ENCODE results near the gene VTCN1. TPM values are rescaled to one million over a fixed set of nuclear protein-coding genes. Genes with fewer than 3 reads are reported as not detected.

VTCN1 gene
- total RNA-seq, 1 experiment from 2014 or later = 0.17 TPM

DNA sequence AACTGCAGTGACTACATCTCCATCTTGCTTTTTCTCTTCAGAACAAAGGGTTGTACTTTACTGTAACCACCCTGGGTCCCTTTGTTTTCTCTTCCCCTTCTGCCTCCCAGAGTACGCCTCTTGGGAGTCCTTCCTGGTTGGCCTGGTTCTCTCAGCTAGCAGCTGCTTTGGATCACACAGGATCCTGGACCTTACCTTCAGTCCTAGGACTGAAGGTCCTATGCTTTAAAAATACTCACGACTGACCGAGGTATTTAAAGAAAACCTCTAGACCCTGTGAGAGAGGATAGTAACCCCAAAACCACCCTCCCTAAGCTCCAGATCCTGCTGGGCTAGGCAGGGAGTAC, 94.0 kb downstream of the VTCN1 start:
- Histone ChIP-seq H3K4me1 (ENCODE audit: control insufficient read depth in 1 of 2, insufficient read depth in 2 of 2, low read length in 2 of 2) (peaks cover 0 to 8% of the 10 kb centered on the region in 2 experiments; a peak in 1 of 4 replicates), H3K27ac (ENCODE audit: low read depth, low read length) (no peak overlapping the region), H3K4me2 (ENCODE audit: low read length) (no peak overlapping the region), H3K27me3 (ENCODE audit: insufficient read depth, low read length) (no peaks in the 10 kb centered on the region), H3K9me2 (ENCODE audit: insufficient read depth) (no peaks in the 10 kb centered on the region), H3K4me3 (replicated peaks in 1 of 2; ENCODE audit: low read depth in 1 of 2, low read length in 2 of 2) (no peak overlapping the region), H2AFZ (ENCODE audit: low read depth, low read length, poor library complexity, severe bottlenecking) (no peak overlapping the region), H4K20me1 (ENCODE audit: insufficient read depth) (no peaks in the 10 kb centered on the region), H3K9ac (ENCODE audit: low read length) (no peak overlapping the region), H3K79me2 (ENCODE audit: insufficient read depth, low read length) (no peaks in the 10 kb centered on the region), H3K9me3 (ENCODE audit: control insufficient read depth in 1 of 2, insufficient read depth in 1 of 2, low read depth in 1 of 2, low read length in 2 of 2) (no peaks in the 10 kb centered on the region), H3K36me3 (ENCODE audit: control insufficient read depth in 1 of 2, insufficient read depth in 2 of 2, low read length in 2 of 2) (0 out of 4 replicates have a peak, but pooled peaks cover 0 to 2% of the 10 kb centered on the region in 2 experiments)
- BruUV-seq (replicated peaks) = no TSS peak
- DNase-seq (ENCODE audit: low read depth, low spot score) = no peak
- ATAC-seq = no peak
- CTCF ChIA-PET = no interaction called here
- POLR2A ChIA-PET = no interaction called here
- intact Hi-C loops (cut with micrococcal nuclease) = no loop called here
- RAD21 ChIA-PET (ENCODE audit: low non-redundant PET in 1 of 2, low total read pairs in 2 of 2, uncharacterized antibody in 2 of 2, unreplicated experiment in 2 of 2) = no interaction called here
- no peak for TF ChIP-seq TCF7L2 (IDR thresholded peaks at IDR 0.05; ENCODE audit: borderline replicate concordance, extremely low read depth, insufficient read depth, insufficient read length)
- TF ChIP-seq SIN3A (IDR thresholded peaks at IDR 0.05; ENCODE audit: low read depth) = no peak
- TF ChIP-seq CEBPB (IDR thresholded peaks at IDR 0.05; ENCODE audit: low read depth) = no peak
- TF ChIP-seq EGR1 (IDR thresholded peaks at IDR 0.05; ENCODE audit: low read depth) = no peak
- no peak for TF ChIP-seq YY1 (IDR thresholded peaks at IDR 0.05; ENCODE audit: extremely low read depth, insufficient replicate concordance, low read depth, low read length)
- TF ChIP-seq ZNF274 (IDR thresholded peaks at IDR 0.05; ENCODE audit: low read depth, low read length) = no peak
- no peak for TF ChIP-seq POLR2AphosphoS5 (IDR thresholded peaks at IDR 0.05; ENCODE audit: low read depth, low read length)
- no peak for TF ChIP-seq ZFX (IDR thresholded peaks at IDR 0.05)
- no peak for TF ChIP-seq JUND (IDR thresholded peaks at IDR 0.05)
- TF ChIP-seq ELF1 (IDR thresholded peaks at IDR 0.05; ENCODE audit: borderline replicate concordance, low read depth) = no peak

DNA sequence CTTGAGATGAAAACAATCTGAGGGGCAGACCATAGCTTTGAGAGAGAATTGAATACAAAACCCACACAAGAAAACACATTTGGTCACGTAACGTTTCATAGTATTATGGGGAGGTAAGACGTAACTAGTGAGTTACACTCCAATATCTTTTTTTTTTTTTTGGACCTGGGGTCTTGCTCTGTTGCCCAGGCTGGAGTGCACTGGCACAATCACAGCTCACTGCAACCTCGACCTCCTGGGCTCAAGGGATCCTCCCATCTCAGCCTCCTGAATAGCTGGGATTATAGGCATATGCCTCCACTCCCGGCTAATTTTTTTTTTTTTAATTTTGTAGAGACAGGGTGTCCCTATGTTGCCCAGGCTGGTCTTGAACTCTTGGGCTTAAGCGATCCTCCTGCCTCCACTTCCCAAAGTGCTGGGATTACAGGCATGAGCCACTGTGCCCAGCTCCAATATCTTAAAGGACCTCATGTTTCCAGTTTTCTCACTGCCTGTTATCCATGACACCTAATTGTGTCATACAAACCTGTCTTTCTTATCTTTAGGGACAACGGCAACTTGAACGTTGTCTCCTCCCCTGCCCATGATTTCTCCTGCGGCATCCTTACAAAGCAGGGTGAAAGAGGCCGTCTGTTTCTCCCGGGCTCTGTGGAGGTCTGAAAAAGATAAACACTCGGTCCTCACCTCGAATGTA, 94.5 kb downstream of the VTCN1 start:
- ChIA-PET POLR2A (no interaction called here), RAD21 (ENCODE audit: low non-redundant PET in 1 of 2, low total read pairs in 2 of 2, uncharacterized antibody in 2 of 2, unreplicated experiment in 2 of 2) (no interaction called here), CTCF (no interaction called here)
- Histone ChIP-seq H3K27me3 (ENCODE audit: insufficient read depth, low read length) (no peaks in the 10 kb centered on the region), H3K4me3 (replicated peaks in 1 of 2; ENCODE audit: low read depth in 1 of 2, low read length in 2 of 2) (no peak overlapping the region), H2AFZ (ENCODE audit: low read depth, low read length, poor library complexity, severe bottlenecking) (no peak overlapping the region), H3K36me3 (ENCODE audit: control insufficient read depth in 1 of 2, insufficient read depth in 2 of 2, low read length in 2 of 2) (0 out of 4 replicates have a peak, but pooled peaks cover 0 to 2% of the 10 kb centered on the region in 2 experiments), H3K4me2 (ENCODE audit: low read length) (no peak overlapping the region), H3K79me2 (ENCODE audit: insufficient read depth, low read length) (no peaks in the 10 kb centered on the region), H4K20me1 (ENCODE audit: insufficient read depth) (no peaks in the 10 kb centered on the region), H3K9ac (ENCODE audit: low read length) (no peak overlapping the region), H3K9me2 (ENCODE audit: insufficient read depth) (no peaks in the 10 kb centered on the region), H3K4me1 (ENCODE audit: control insufficient read depth in 1 of 2, insufficient read depth in 2 of 2, low read length in 2 of 2) (peaks cover 0 to 7% of the 10 kb centered on the region in 2 experiments; a peak in 1 of 4 replicates), H3K27ac (ENCODE audit: low read depth, low read length) (no peak overlapping the region), H3K9me3 (ENCODE audit: control insufficient read depth in 1 of 2, insufficient read depth in 1 of 2, low read depth in 1 of 2, low read length in 2 of 2) (no peaks in the 10 kb centered on the region)
- intact Hi-C loops (cut with micrococcal nuclease) = no loop called here
- no peak for TF ChIP-seq SIN3A (IDR thresholded peaks at IDR 0.05; ENCODE audit: low read depth)
- BruUV-seq (replicated peaks) = no TSS peak
- no peak for ATAC-seq
- DNase-seq (ENCODE audit: low read depth, low spot score) = no peak
